Thoracic aorta (tissue), 2 donors: ENCODE results near the gene MEX3C. TPM values are rescaled to one million over a fixed set of nuclear protein-coding genes. Genes with fewer than 3 reads are reported as not detected.
A peak's percentile ranks its signal among the peaks of the same experiment; 100 is the strongest.

Experiments used
- ATAC-seq: fragments of 150-250 bp; one replicate; pipeline ENCODE4 v1.8.0; 2017; ENCODE audit warnings: low read depth; ENCODE audit not compliant: insufficient number of reproducible peaks, low FRiP score
- DNase-seq: peaks from one replicate; pipeline ENCODE4 v3.0.0-alpha.2; 2020; ENCODE audit warnings: low spot score
- H3K27ac ChIP-seq, 2 donors: fragments of 200-600 bp; sonication (generic); 1 replicate in 1 of 2; 2 replicates in 1 of 2; pipeline ENCODE4 v1.5.1; 2016; ENCODE audit warnings: mild to moderate bottlenecking in 2 of 2, moderate library complexity in 2 of 2
- H3K27me3 ChIP-seq: fragments of 200-600 bp; sonication (generic); replicated peaks from 2 replicates; pipeline ENCODE4 v1.6.0; 2016; ENCODE audit warnings: mild to moderate bottlenecking; ENCODE audit not compliant: insufficient read depth
- H3K36me3 ChIP-seq: fragments of 200-600 bp; sonication (generic); one replicate; pipeline ENCODE4 v1.5.1; 2016
- H3K4me1 ChIP-seq, 2 donors: fragments of 200-600 bp; sonication (generic); 1 replicate in 1 of 2; 2 replicates in 1 of 2; pipeline versions ENCODE4 v1.5.1 to v1.6.0; 2016; ENCODE audit warnings: low read depth in 2 of 2, mild to moderate bottlenecking in 1 of 2; ENCODE audit not compliant: control insufficient read depth in 1 of 2
- H3K4me3 ChIP-seq: fragments of 200-600 bp; sonication (generic); 2 replicates; pipeline ENCODE4 v1.5.1; 2016; ENCODE audit warnings: mild to moderate bottlenecking
- H3K9me3 ChIP-seq: fragments of 200-600 bp; sonication (generic); 2 replicates; pipeline ENCODE4 v1.5.1; 2016
- total RNA-seq, 2 donors: library from RNA; depleted of rRNA; stranded (reverse); fragments of >200 nt; gene quantifications; one replicate each; pipeline versions ENCODE4 v1.1.0 to v1.2.3, GENCODE V29; 2016
- TF ChIP-seq, protein P1 (sequence below): fragments of 200-600 bp; sonication (generic); IDR thresholded peaks from one replicate; pipeline ENCODE4 v1.5.1; 2019; ENCODE audit warnings: antibody characterized with exemption

The MEX3C gene
- total RNA-seq, 2 donors from 2014 or later, result 19.0 to 36.3 TPM

DNA sequence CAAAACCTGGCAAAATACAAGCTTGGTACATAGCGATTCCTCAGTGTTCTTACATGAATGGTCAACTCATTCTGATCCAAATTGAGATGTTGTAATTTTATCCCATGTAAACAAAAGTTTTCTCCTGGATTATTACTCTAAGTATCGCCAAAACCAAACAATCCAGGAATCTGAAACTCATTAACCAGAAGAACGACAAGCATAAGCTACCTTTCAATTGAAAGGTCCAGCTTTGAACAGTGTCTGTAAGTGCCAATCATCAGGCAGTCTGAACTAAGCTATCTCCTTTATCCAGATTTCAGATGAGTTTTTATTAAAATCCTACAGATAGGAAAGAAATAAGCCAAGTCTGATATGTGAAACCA is 2.4 kb downstream of the MEX3C start:
- peak overlapping the region in 1 of 2 donors; percentile 96 for H3K27ac ChIP-seq

DNA sequence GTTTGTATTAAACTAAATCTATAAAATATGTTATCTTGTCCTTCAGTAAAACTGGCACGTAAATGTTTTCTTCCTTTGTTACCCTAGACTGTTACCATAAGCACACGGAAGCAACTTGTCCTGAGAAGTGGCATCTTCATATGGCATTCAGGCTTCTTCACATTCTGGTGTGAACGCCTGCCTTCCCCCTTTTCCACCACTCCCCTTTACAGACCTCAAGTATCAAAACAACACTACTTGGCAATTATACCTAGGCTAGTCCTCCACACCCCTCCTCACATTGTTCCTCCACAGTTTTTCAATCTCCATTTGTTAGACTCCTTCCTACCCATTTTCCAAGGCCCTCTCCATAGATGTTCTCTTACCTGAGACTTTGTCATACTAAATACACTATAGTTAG is 2.9 kb downstream of the MEX3C start:
- peaks cover 33 to 38% of the 10 kb centered on the region in 2 donors for H3K4me1 ChIP-seq
- H3K36me3 ChIP-seq, result no peaks in the 10 kb centered on the region
- H3K27me3 ChIP-seq, result no peaks in the 10 kb centered on the region
- TF ChIP-seq, protein P1, sequence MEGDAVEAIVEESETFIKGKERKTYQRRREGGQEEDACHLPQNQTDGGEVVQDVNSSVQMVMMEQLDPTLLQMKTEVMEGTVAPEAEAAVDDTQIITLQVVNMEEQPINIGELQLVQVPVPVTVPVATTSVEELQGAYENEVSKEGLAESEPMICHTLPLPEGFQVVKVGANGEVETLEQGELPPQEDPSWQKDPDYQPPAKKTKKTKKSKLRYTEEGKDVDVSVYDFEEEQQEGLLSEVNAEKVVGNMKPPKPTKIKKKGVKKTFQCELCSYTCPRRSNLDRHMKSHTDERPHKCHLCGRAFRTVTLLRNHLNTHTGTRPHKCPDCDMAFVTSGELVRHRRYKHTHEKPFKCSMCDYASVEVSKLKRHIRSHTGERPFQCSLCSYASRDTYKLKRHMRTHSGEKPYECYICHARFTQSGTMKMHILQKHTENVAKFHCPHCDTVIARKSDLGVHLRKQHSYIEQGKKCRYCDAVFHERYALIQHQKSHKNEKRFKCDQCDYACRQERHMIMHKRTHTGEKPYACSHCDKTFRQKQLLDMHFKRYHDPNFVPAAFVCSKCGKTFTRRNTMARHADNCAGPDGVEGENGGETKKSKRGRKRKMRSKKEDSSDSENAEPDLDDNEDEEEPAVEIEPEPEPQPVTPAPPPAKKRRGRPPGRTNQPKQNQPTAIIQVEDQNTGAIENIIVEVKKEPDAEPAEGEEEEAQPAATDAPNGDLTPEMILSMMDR, result no peak
- DNase-seq (no peak), ATAC-seq (no peak)
- H3K9me3 ChIP-seq, result no peaks in the 10 kb centered on the region
- peak overlapping the region in 1 of 2 donors; percentile 96 for H3K27ac ChIP-seq
- H3K4me3 ChIP-seq, result peak overlapping the region; percentile 97

More for the DNA sequence above, 2.4 kb downstream of the MEX3C start:
- no peaks in the 10 kb centered on the region for H3K9me3 ChIP-seq
- H3K36me3 ChIP-seq, result no peaks in the 10 kb centered on the region
- no peak for DNase-seq
- no peak for ATAC-seq
- peaks cover 31 to 36% of the 10 kb centered on the region in 2 donors for H3K4me1 ChIP-seq
- H3K27me3 ChIP-seq, result no peaks in the 10 kb centered on the region
- peak overlapping the region; percentile 97 for H3K4me3 ChIP-seq
- TF ChIP-seq, protein P1, result no peak

DNA sequence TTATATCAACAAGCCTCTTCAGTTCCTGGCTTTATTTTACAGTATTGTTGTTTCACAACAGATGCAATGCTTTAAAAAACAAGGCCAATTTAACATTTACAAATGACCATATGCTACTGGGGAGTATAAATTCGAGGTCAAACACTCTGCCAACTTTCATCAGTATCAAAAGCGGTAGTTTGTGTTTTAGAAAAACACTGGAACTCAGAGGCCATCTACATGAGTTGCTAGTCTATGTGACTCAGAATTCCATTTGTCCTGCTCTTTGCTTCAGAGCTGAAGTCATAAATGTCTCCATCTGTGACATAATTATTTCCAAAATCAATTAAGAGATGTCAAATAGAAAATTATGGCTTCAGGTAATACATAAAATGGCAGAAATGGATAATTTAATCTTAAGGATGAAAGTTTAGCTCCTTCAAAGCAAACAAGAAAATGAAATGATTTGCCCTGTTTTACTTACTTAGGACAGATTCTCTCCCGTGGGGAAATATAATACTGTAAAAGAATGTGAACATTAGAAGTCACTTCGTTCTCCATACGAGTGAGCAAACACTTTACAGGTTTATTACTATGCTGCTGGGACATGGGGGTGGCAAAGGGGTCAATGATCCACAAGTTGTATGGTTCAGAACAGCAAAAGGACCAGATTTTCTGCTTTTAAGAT is 3.7 kb downstream of the MEX3C start:
- Histone ChIP-seq H3K27ac (no peak overlapping the region), H3K4me3 (peak overlapping the region; percentile 7), H3K4me1 (peaks cover 33 to 38% of the 10 kb centered on the region in 2 donors), H3K27me3 (no peaks in the 10 kb centered on the region), H3K9me3 (no peaks in the 10 kb centered on the region), H3K36me3 (no peaks in the 10 kb centered on the region)
- TF ChIP-seq, protein P1, result no peak
- ATAC-seq (no peak), DNase-seq (no peak)

DNA sequence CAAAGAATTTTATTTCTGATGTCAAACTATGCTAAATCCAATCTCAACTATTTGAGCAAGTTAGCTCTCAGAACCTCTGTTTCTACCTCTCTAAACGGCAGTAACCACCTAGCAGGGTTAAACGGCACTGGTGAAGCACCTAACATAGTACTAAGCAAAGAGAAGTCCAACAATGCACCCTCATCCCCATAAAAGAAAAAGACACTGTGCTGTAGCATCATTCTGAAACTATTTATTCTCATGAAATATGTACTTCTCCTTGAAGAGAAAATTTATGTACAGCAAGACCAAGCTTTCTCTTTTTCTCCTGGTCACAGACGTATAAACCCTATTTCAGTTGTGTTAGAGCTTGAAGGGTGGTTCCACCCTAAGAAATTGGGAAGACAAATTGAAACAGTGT is 4.8 kb downstream of the MEX3C start:
- H3K4me3 ChIP-seq, result no peak overlapping the region
- no peak for DNase-seq
- H3K27ac ChIP-seq, result no peak overlapping the region
- H3K9me3 ChIP-seq, result no peaks in the 10 kb centered on the region
- ATAC-seq, result no peak
- H3K27me3 ChIP-seq, result no peaks in the 10 kb centered on the region
- H3K36me3 ChIP-seq, result no peaks in the 10 kb centered on the region
- peaks cover 33 to 38% of the 10 kb centered on the region in 2 donors for H3K4me1 ChIP-seq
- TF ChIP-seq, protein P1, result no peak

DNA sequence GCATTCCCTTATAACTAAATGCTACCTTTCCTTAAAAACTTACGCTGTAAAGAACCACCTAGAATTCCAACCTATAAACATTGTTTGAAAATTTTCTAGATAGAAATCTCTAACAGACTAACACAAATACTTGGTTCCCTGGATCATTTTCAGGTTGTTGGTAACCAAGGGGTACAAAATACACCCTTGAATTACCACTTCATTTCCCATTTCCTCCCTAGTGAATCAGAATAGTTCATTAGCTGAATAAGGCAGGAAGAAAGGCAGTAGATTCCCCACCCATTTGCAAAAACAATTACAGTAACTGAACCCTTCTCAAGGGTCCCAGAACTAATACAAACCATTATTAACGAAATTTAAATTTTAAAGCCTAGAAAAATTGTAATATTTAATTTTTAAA is 5.5 kb downstream of the MEX3C start:
- Histone ChIP-seq H3K9me3 (no peaks in the 10 kb centered on the region), H3K36me3 (no peaks in the 10 kb centered on the region), H3K4me3 (no peak overlapping the region), H3K27ac (no peak overlapping the region), H3K27me3 (no peaks in the 10 kb centered on the region), H3K4me1 (peaks cover 33 to 38% of the 10 kb centered on the region in 2 donors)
- TF ChIP-seq, protein P1, result no peak
- DNase-seq (no peak), ATAC-seq (no peak)
